KMS-11 (cell line): Measurements from ENCODE around the gene CHRNB2.

Experiments used
- H2AFZ ChIP-seq: fragments of 200-600 bp; sonication (generic); 2 replicates; pipeline ENCODE4 v1.6.1; 2016; ENCODE audit warnings: antibody characterized with exemption, mixed run types, low read depth
- H3K27ac ChIP-seq: fragments of 200-600 bp; sonication (generic); 2 replicates; pipeline ENCODE4 v1.6.1; 2016; ENCODE audit warnings: mild to moderate bottlenecking, mixed run types
- H3K27me3 ChIP-seq: fragments of 200-600 bp; sonication (generic); 2 replicates; pipeline ENCODE4 v1.6.1; 2017; ENCODE audit warnings: mild to moderate bottlenecking, low read depth, mixed run types, moderate library complexity; ENCODE audit not compliant: insufficient read depth
- H3K36me3 ChIP-seq: fragments of 200-600 bp; sonication (generic); 2 replicates; pipeline ENCODE4 v1.6.1; 2017; ENCODE audit warnings: mild to moderate bottlenecking, mixed run types; ENCODE audit not compliant: insufficient read depth
- H3K4me1 ChIP-seq: fragments of 200-600 bp; sonication (generic); 2 replicates; pipeline ENCODE4 v1.6.1; 2016; ENCODE audit warnings: mild to moderate bottlenecking, low read depth, mixed run types; ENCODE audit not compliant: poor library complexity, severe bottlenecking
- H3K4me2 ChIP-seq: fragments of 200-600 bp; sonication (generic); 2 replicates; pipeline ENCODE4 v1.7.0; 2016; ENCODE audit warnings: mild to moderate bottlenecking, mixed run types
- H3K4me3 ChIP-seq: fragments of 200-600 bp; sonication (generic); IDR thresholded peaks from 2 replicates; pipeline ENCODE4 v1.6.1; 2017; ENCODE audit warnings: low read depth, low read length, mixed read lengths; ENCODE audit not compliant: insufficient read depth
- H3K79me2 ChIP-seq: fragments of 200-600 bp; sonication (generic); 2 replicates; pipeline ENCODE4 v1.6.1; 2016; ENCODE audit warnings: low read depth, mixed run types; ENCODE audit not compliant: insufficient read depth
- H3K9ac ChIP-seq: fragments of 200-600 bp; sonication (generic); 2 replicates; pipeline ENCODE4 v1.6.1; 2016; ENCODE audit warnings: mild to moderate bottlenecking, mixed run types
- H4K20me1 ChIP-seq: fragments of 200-600 bp; sonication (generic); 2 replicates; pipeline ENCODE4 v1.6.1; 2016; ENCODE audit warnings: mild to moderate bottlenecking, mixed run types; ENCODE audit not compliant: insufficient read depth
- CTCF ChIP-seq: fragments of 200-600 bp; sonication (generic); conservative IDR thresholded peaks from 2 replicates; pipeline ENCODE4 v1.6.1; 2017; ENCODE audit warnings: low read depth, mild to moderate bottlenecking, antibody characterized with exemption, low read length, moderate library complexity, mixed read lengths

CHRNB2 gene

GRCh38 chr1:154595621-154596020 is 28.0 kb downstream of the CHRNB2 start:
- TF ChIP-seq CTCF, result no peak
- H4K20me1 ChIP-seq, result peaks cover 22% of the 10 kb centered on the region
- H3K36me3 ChIP-seq, result peaks cover 42% of the 10 kb centered on the region; the same call in 1 of the 2 replicates
- no peak overlapping the region for H2AFZ ChIP-seq
- H3K27me3 ChIP-seq, result no peaks in the 10 kb centered on the region
- H3K4me2 ChIP-seq, result no peak overlapping the region
- H3K4me1 ChIP-seq, result peaks cover 19% of the 10 kb centered on the region
- H3K27ac ChIP-seq, result no peak overlapping the region
- H3K9ac ChIP-seq, result no peak overlapping the region
- H3K4me3 ChIP-seq, result no peak overlapping the region
- peaks cover 24% of the 10 kb centered on the region for H3K79me2 ChIP-seq

- peaks cover 54% of the 10 kb centered on the region for H3K4me1 ChIP-seq
- H3K79me2 ChIP-seq, result peaks cover 58% of the 10 kb centered on the region
- peaks cover 50% of the 10 kb centered on the region for H4K20me1 ChIP-seq
- no peak overlapping the region for H3K9ac ChIP-seq
- H3K4me3 ChIP-seq, result no peak overlapping the region
- no peak overlapping the region for H3K27ac ChIP-seq
- no peak overlapping the region for H3K4me2 ChIP-seq
- no peaks in the 10 kb centered on the region for H3K27me3 ChIP-seq
- H3K36me3 ChIP-seq, result peaks cover 47% of the 10 kb centered on the region; the same call in 1 of the 2 replicates
- H2AFZ ChIP-seq, result no peak overlapping the region
- no peak for TF ChIP-seq CTCF
Measured at GRCh38 chr1:154598871-154599635, 31.5 kb downstream of the CHRNB2 start.

- no peak overlapping the region for H3K4me2 ChIP-seq
Measured at GRCh38 chr1:154599658-154600057, 32.1 kb downstream of the CHRNB2 start.

GRCh38 chr1:154603317-154603716 is 35.7 kb downstream of the CHRNB2 start:
- H4K20me1 ChIP-seq, result peaks cover 70% of the 10 kb centered on the region
- no peak overlapping the region for H3K4me3 ChIP-seq
- H3K4me2 ChIP-seq, result no peak overlapping the region
- peaks cover 19% of the 10 kb centered on the region; the same call in 1 of the 2 replicates for H3K36me3 ChIP-seq
- H3K27me3 ChIP-seq, result no peaks in the 10 kb centered on the region
- TF ChIP-seq CTCF, result no peak
- H3K27ac ChIP-seq, result no peak overlapping the region
- H2AFZ ChIP-seq, result no peak overlapping the region
- H3K9ac ChIP-seq, result no peak overlapping the region
- peaks cover 97% of the 10 kb centered on the region for H3K79me2 ChIP-seq
- H3K4me1 ChIP-seq, result peaks cover 87% of the 10 kb centered on the region

More at GRCh38 chr1:154599658-154600057, 32.1 kb downstream of the CHRNB2 start:
- no peak for TF ChIP-seq CTCF
- Histone ChIP-seq H3K9ac (no peak overlapping the region), H4K20me1 (peaks cover 56% of the 10 kb centered on the region), H3K79me2 (peaks cover 64% of the 10 kb centered on the region), H3K4me3 (no peak overlapping the region), H3K27ac (no peak overlapping the region), H3K27me3 (no peaks in the 10 kb centered on the region), H2AFZ (no peak overlapping the region), H3K36me3 (peaks cover 41% of the 10 kb centered on the region; the same call in 1 of the 2 replicates), H3K4me1 (peaks cover 60% of the 10 kb centered on the region)
